AML-193 (cell line): ENCODE measurements around the gene CEND1.

Source experiments
- DNase-seq, 2 experiments: peaks; one replicate each; lab custom pipeline; 2025; lab: John Stamatoyannopoulos, UW

Gene CEND1

GRCh38 chr11:777288-778255 is 12.3 kb downstream of the CEND1 start, which contains the start of gene GATD1:
TSS of gene GATD1 (minus strand) at chr11:777487. CDS start at chr11:777462, 25 bp downstream.
- peak; percentile 58 to 78 for DNase-seq

GRCh38 chr11:776561-777287 is 13.2 kb downstream of the CEND1 start:
- DNase-seq, result peak in 1 of 2 experiments; percentile 15

GRCh38 chr11:776263-776560 is 13.7 kb downstream of the CEND1 start:
- DNase-seq, result no peak

GRCh38 chr11:774873-775592 is 14.9 kb downstream of the CEND1 start:
- no peak for DNase-seq

- no peak for DNase-seq
Observed at GRCh38 chr11:773830-774229, 16.1 kb downstream of the CEND1 start.

- no peak for DNase-seq
Observed at GRCh38 chr11:773425-773824, 16.5 kb downstream of the CEND1 start.

- no peak for DNase-seq
Observed at GRCh38 chr11:772429-773390, 17.2 kb downstream of the CEND1 start.

GRCh38 chr11:771617-772204 is 18.2 kb downstream of the CEND1 start:
- no peak for DNase-seq

- DNase-seq, result no peak
Observed at GRCh38 chr11:770642-771616, 19.0 kb downstream of the CEND1 start.

GRCh38 chr11:769887-770641 is 19.8 kb downstream of the CEND1 start:
- no peak for DNase-seq

- DNase-seq, result no peak
Observed at GRCh38 chr11:767238-767637, 22.7 kb downstream of the CEND1 start.

GRCh38 chr11:766936-767210 is 23.0 kb downstream of the CEND1 start:
- no peak for DNase-seq

GRCh38 chr11:766106-766935 is 23.6 kb downstream of the CEND1 start:
- no peak for DNase-seq

- no peak for DNase-seq
Observed at GRCh38 chr11:765802-766091, 24.1 kb downstream of the CEND1 start.

- peak; percentile 41 to 43 for DNase-seq
Observed at GRCh38 chr11:765025-765801, 24.7 kb downstream of the CEND1 start.

- no peak for DNase-seq
Observed at GRCh38 chr11:764322-765024, 25.4 kb downstream of the CEND1 start.
